Pancreas (tissue), 10 donors: Measurements from ENCODE around the gene GSTT2. TPM values are rescaled to one million over a fixed set of nuclear protein-coding genes. Genes with fewer than 3 reads are reported as not detected.

Experiments
- ATAC-seq, 4 donors: fragments of 200-7000 bp; cut with Tn5 transposase; one replicate each; pipeline versions ENCODE4 v1.8.0 to v1.9.1; 2020; ENCODE audit warnings: mild to moderate bottlenecking in 4 of 4, moderate library complexity in 4 of 4
- DNase-seq, 6 donors: peaks; one replicate each; pipeline ENCODE4 v3.0.0-alpha.2; 2020
- FAIRE-seq: peaks from 2 replicates; lab custom pipeline; 2012; peaks lifted over from hg19 to GRCh38; lab: Jason Lieb, UNC
- H3K27ac ChIP-seq, 4 donors: fragments of 200-600 bp; sonication (generic); 1 replicate in 3 of 4; 2 replicates in 1 of 4; pipeline versions ENCODE4 v1.5.0 to v1.8.0; 2020
- H3K27me3 ChIP-seq, 4 donors: fragments of 200-600 bp; one replicate each; pipeline ENCODE4 v1.8.0; 2021
- H3K36me3 ChIP-seq, 3 donors: fragments of 200-600 bp; sonication (generic) in 1 of 3; one replicate each; pipeline versions ENCODE4 v1.5.0 to v1.8.0; 2020 to 2021
- H3K4me1 ChIP-seq, 3 donors: fragments of 200-600 bp; one replicate each; pipeline ENCODE4 v1.8.0; 2021
- H3K4me3 ChIP-seq, 4 donors: fragments of 200-600 bp; sonication (generic) in 2 of 4; one replicate each; pipeline versions ENCODE4 v1.5.0 to v1.8.0; 2020 to 2021
- H3K9me3 ChIP-seq, 4 donors: fragments of 200-600 bp; one replicate each; pipeline ENCODE4 v1.8.0; 2021
- WGBS, 2 donors: extraction: QIAGEN DNeasy Blood & Tissue Kit; methylation state at CpG; one replicate each; pipeline ENCODE4 v1.1.7; 2013; 5-methylcytosine and 5-hydroxymethylcytosine counted together
- intact Hi-C, 3 donors: fragments of 100-400 bp; cut with DNase I; formaldehyde crosslinking; loops; one replicate each; pipeline versions ENCODE4 v1.11.1 to v1.14.2; 2022
- polyA plus RNA-seq, 2 donors: library from polyadenylated mRNA; stranded (reverse); fragments of 200-250 nt; gene quantifications; one replicate each; pipeline ENCODE4 v1.2.3, GENCODE V29; 2013
- total RNA-seq, 6 donors: library from RNA; stranded (reverse); fragmentation: NEBNext Ultra II Directional in 4 of 6; extraction: Animal tissue kit (Norgen Biotek cat#: 25700) in 4 of 6; gene quantifications; one replicate each; pipeline versions ENCODE4 v1.2.1 to v1.2.4, GENCODE V29; 2021 to 2023
- TF ChIP-seq, protein P1 (sequence below), 4 donors: fragments of 200-600 bp; sonication (generic) in 3 of 4; IDR thresholded peaks; one replicate each; pipeline versions ENCODE4 v1.5.0 to v1.8.0; 2021; ENCODE audit warnings: antibody characterized with exemption in 4 of 4
- donor health status: healthy with polysubstance abuse.
- donor health status: DM: no; HTN: no; CAD: no; lungs with moderate emphysema.
- donor health status: DM: no; HTN: no; CAD: no.
- donor health status: control.
- donor health status: control.
- donor health status: Bipolar disorder and iron deficiency.
- donor health status: DM: yes; HTN: yes; CAD: no.
- donor health status: DM: no; HTN: no; CAD: no.
- donor health status: DM: no; HTN: no; CAD: no.
- donor health status: DM: yes; HTN: yes; CAD: no.

The GSTT2 gene
- total and polyA plus RNA-seq, 8 donors: 0.54 to 1.5 (median 1.0) TPM; not detected in 3

GRCh38 chr22:24006207-24006913 lies 26.4 kb downstream of the GSTT2 start:
- 74% methylated on average over 10 of the region's 10 CpGs for WGBS, 2 donors
- Histone ChIP-seq H3K27me3 (no peaks in the 10 kb centered on the region), H3K4me1 (no peaks in the 10 kb centered on the region), H3K36me3 (no peaks in the 10 kb centered on the region), H3K9me3 (no peaks in the 10 kb centered on the region), H3K4me3 (no peak overlapping the region), H3K27ac (no peak overlapping the region)
- DNase-seq: peak in 1 of 6 donors; percentile 55
- TF ChIP-seq, protein P1, sequence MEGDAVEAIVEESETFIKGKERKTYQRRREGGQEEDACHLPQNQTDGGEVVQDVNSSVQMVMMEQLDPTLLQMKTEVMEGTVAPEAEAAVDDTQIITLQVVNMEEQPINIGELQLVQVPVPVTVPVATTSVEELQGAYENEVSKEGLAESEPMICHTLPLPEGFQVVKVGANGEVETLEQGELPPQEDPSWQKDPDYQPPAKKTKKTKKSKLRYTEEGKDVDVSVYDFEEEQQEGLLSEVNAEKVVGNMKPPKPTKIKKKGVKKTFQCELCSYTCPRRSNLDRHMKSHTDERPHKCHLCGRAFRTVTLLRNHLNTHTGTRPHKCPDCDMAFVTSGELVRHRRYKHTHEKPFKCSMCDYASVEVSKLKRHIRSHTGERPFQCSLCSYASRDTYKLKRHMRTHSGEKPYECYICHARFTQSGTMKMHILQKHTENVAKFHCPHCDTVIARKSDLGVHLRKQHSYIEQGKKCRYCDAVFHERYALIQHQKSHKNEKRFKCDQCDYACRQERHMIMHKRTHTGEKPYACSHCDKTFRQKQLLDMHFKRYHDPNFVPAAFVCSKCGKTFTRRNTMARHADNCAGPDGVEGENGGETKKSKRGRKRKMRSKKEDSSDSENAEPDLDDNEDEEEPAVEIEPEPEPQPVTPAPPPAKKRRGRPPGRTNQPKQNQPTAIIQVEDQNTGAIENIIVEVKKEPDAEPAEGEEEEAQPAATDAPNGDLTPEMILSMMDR (IDR thresholded peaks at IDR 0.05): no peak
- no peak for FAIRE-seq
- intact Hi-C loops: loop anchor here in 1 of 3 donors (10.0 kb wide), 1 partner anchor 168 kb away; no protein-coding TSS in a partner anchor
- ATAC-seq: no peak

DNA sequence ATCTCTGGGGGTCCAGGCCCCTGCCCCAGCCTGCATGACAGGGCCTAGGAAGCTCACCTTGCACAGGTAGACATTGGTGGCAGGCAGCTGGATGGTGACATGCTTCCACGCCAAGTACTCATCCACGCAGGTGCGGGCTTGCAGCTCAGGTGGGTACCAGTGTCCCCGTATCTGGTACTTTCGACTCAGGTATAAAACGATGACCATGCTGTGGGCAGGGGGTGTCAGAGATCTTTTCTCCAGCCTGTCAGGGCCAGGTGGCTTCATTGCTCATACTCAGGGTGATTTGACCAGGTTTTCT lies 26.9 kb downstream of the GSTT2 start:
- no peaks in the 10 kb centered on the region for H3K27me3 ChIP-seq
- intact Hi-C loops: loop anchor here in 1 of 3 donors (10.0 kb wide), 1 partner anchor 168 kb away; no protein-coding TSS in a partner anchor
- H3K9me3 ChIP-seq: no peaks in the 10 kb centered on the region
- FAIRE-seq: no peak
- H3K4me1 ChIP-seq: no peaks in the 10 kb centered on the region
- no peak overlapping the region for H3K4me3 ChIP-seq
- TF ChIP-seq, protein P1 (IDR thresholded peaks at IDR 0.05): no peak
- H3K36me3 ChIP-seq: no peaks in the 10 kb centered on the region
- DNase-seq: no peak
- 83 to 85% methylated on average over 6 of the region's 6 CpGs for WGBS, 2 donors
- ATAC-seq: no peak
- no peak overlapping the region for H3K27ac ChIP-seq

- TF ChIP-seq, protein P1 (IDR thresholded peaks at IDR 0.05): no peak
- Histone ChIP-seq H3K4me1 (no peaks in the 10 kb centered on the region), H3K4me3 (no peak overlapping the region), H3K27me3 (no peaks in the 10 kb centered on the region), H3K27ac (no peak overlapping the region), H3K9me3 (no peaks in the 10 kb centered on the region), H3K36me3 (no peaks in the 10 kb centered on the region)
- FAIRE-seq: no peak
- no peak for DNase-seq
- intact Hi-C loops: loop anchor here in 1 of 3 donors (10.0 kb wide), 1 partner anchor 167 kb away; no protein-coding TSS in a partner anchor
- 76 to 78% methylated on average over 8 of the region's 8 CpGs for WGBS, 2 donors
- ATAC-seq: no peak
Measured at GRCh38 chr22:24007253-24008021, 27.5 kb downstream of the GSTT2 start.

DNA sequence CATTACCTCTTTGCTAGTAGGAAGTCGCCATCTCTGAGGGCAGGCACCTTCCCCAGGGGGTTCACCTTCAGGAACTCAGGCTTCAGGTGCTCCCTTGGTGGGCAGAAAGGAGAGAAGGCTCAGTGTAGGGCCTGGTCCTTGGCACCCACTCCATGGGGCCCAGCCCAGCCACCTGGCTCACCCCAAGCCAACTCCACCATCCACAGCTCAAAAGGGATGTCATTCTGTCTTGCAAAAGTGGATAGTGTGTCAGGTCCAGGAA lies 28.0 kb downstream of the GSTT2 start:
- TF ChIP-seq, protein P1 (IDR thresholded peaks at IDR 0.05): no peak
- FAIRE-seq (no peak), ATAC-seq (no peak), DNase-seq (no peak)
- WGBS, 2 donors: 82 to 85% methylated on average over 1 of the region's 1 CpG
- Histone ChIP-seq H3K36me3 (no peaks in the 10 kb centered on the region), H3K27ac (no peak overlapping the region), H3K27me3 (no peaks in the 10 kb centered on the region), H3K4me3 (no peak overlapping the region), H3K4me1 (peaks cover 0 to 5% (median 0%) of the 10 kb centered on the region in 3 donors), H3K9me3 (no peaks in the 10 kb centered on the region)
- intact Hi-C loops: loop anchor here in 1 of 3 donors (10.0 kb wide), 1 partner anchor 167 kb away; no protein-coding TSS in a partner anchor
